Panc1 (cell line): ENCODE results near the gene ITGA11. TPM values are rescaled to one million over a fixed set of nuclear protein-coding genes. Genes with fewer than 3 reads are reported as not detected.

Experiments used
- ATAC-seq: fragments of 200-7000 bp; cut with Tn5 transposase; 2 replicates; pipeline ENCODE4 v1.9.1; 2020; ENCODE audit warnings: mild to moderate bottlenecking, moderate library complexity
- BruUV-seq: library from RNA; stranded (reverse); fragments of 400-500 nt; replicated peaks from 2 replicates; lab custom pipeline; 2021; lab: Mats Ljungman, UMichigan
- CTCF ChIA-PET: fragments of 300-600 bp; sonication (Branson Sonifier 250); formaldehyde crosslinking; loops from one replicate; lab custom pipeline; 2022; ENCODE audit warnings: antibody characterized with exemption; lab: Charles Lee
- POLR2A ChIA-PET: fragments of 300-600 bp; sonication (Branson Sonifier 250); formaldehyde crosslinking; loops from one replicate; lab custom pipeline; 2022; ENCODE audit warnings: antibody characterized with exemption; lab: Charles Lee
- DNase-seq: peaks from one replicate; pipeline ENCODE4 v3.0.0-alpha.2; 2010; ENCODE audit warnings: low read depth, low spot score
- H3K27ac ChIP-seq: 2 replicates; pipeline ENCODE4 v1.5.1; 2011; ENCODE audit warnings: mild to moderate bottlenecking, low read length, inconsistent platforms
- H3K27me3 ChIP-seq: fragments of 200-500 bp; sonication (Bioruptor generic); 2 replicates; pipeline ENCODE4 v1.6.0; 2014; ENCODE audit warnings: low read length, inconsistent platforms; ENCODE audit not compliant: control insufficient read depth, insufficient read depth
- H3K36me3 ChIP-seq: fragments of 200-500 bp; sonication (Bioruptor generic); 2 replicates; pipeline ENCODE4 v1.5.1; 2014; ENCODE audit warnings: inconsistent platforms, mild to moderate bottlenecking, low read length, moderate library complexity; ENCODE audit not compliant: control insufficient read depth, insufficient read depth
- H3K4me1 ChIP-seq: 2 replicates; pipeline ENCODE4 v1.5.1; 2011; ENCODE audit warnings: inconsistent platforms, mild to moderate bottlenecking, low read length, moderate library complexity; ENCODE audit not compliant: control insufficient read depth, insufficient read depth
- H3K4me3 ChIP-seq, 2 experiments: 2 replicates each; pipeline ENCODE4 v1.5.1; 2011 to 2012; ENCODE audit warnings: low read depth in 2 of 2, low read length in 2 of 2, mild to moderate bottlenecking in 2 of 2, inconsistent platforms in 1 of 2, moderate library complexity in 1 of 2
- H3K9me3 ChIP-seq: fragments of 200-500 bp; sonication (Bioruptor generic); 2 replicates; pipeline ENCODE4 v1.5.1; 2014; ENCODE audit warnings: low read depth, mild to moderate bottlenecking, inconsistent platforms, low read length, moderate library complexity; ENCODE audit not compliant: control insufficient read depth, insufficient read depth
- CTCF ChIP-seq: fragments of 450-650 bp; IDR thresholded peaks from 2 replicates; pipeline ENCODE4 v1.5.1; 2017; ENCODE audit warnings: mild to moderate bottlenecking
- POLR2AphosphoS5 ChIP-seq: IDR thresholded peaks from 2 replicates; pipeline ENCODE4 v1.6.1; 2012; ENCODE audit warnings: mild to moderate bottlenecking, low read depth, low read length, moderate library complexity
- REST ChIP-seq, 2 experiments: IDR thresholded peaks; 2 replicates each; pipeline ENCODE4 v1.6.1; 2011 to 2012; ENCODE audit warnings: low read depth in 2 of 2, control low read depth in 1 of 2, low read length in 1 of 2, mild to moderate bottlenecking in 1 of 2, moderate library complexity in 1 of 2; ENCODE audit not compliant: insufficient read depth in 1 of 2
- SIN3A ChIP-seq: IDR thresholded peaks from 2 replicates; pipeline ENCODE4 v1.6.1; 2012; ENCODE audit warnings: low read depth, mild to moderate bottlenecking, low read length, moderate library complexity, borderline replicate concordance; ENCODE audit not compliant: insufficient read depth
- TCF7L2 ChIP-seq: IDR thresholded peaks from 2 replicates; pipeline ENCODE4 v1.6.1; 2011; ENCODE audit warnings: mild to moderate bottlenecking, low read depth, low read length, inconsistent platforms
- in situ Hi-C: cut with HindIII; loops from 2 replicates; pipeline ENCODE4 v1.10.0; 2016; ENCODE audit warnings: low sequenced_read_pairs, low pct_unique_long_range_greater_than_20kb
- intact Hi-C: fragments of 100-400 bp; cut with micrococcal nuclease; formaldehyde crosslinking; loops from one replicate; pipeline ENCODE4 v1.10.0; 2022; ENCODE audit not compliant: unreplicated experiment
- total RNA-seq: library from RNA; stranded (reverse); gene quantifications from one replicate; pipeline ENCODE4 v1.2.1, GENCODE V29; 2021; ENCODE audit not compliant: unreplicated experiment

Gene ITGA11
- total RNA-seq, 1 experiment from 2014 or later = 0.28 TPM

- TF ChIP-seq POLR2AphosphoS5 (no peak), CTCF (no peak), REST (IDR thresholded peaks at IDR 0.05; ENCODE audit: insufficient read depth in 1 of 2, low read depth in 2 of 2, low read length in 1 of 2) (no peak), TCF7L2 (no peak), SIN3A (no peak)
- Histone ChIP-seq H3K9me3 (no peaks in the 10 kb centered on the region), H3K36me3 (no peaks in the 10 kb centered on the region), H3K27ac (no peak overlapping the region), H3K4me3 (no peak overlapping the region), H3K27me3 (peaks cover 34% of the 10 kb centered on the region), H3K4me1 (no peaks in the 10 kb centered on the region)
- ATAC-seq = no peak
- BruUV-seq = no TSS peak
- no peak for DNase-seq
- CTCF ChIA-PET = no interaction called here
- POLR2A ChIA-PET = no interaction called here
- in situ Hi-C loops = no loop called here
- intact Hi-C loops = no loop called here
Observed at GRCh38 chr15:68436680-68437079, 4.7 kb upstream of the ITGA11 start.

GRCh38 chr15:68435966-68436365 is 4.0 kb upstream of the ITGA11 start:
- H3K36me3 ChIP-seq = no peaks in the 10 kb centered on the region
- DNase-seq (no peak), ATAC-seq (no peak)
- H3K4me3 ChIP-seq = no peak overlapping the region
- H3K4me1 ChIP-seq = no peaks in the 10 kb centered on the region
- no peak for TF ChIP-seq TCF7L2
- no peak for TF ChIP-seq CTCF
- TF ChIP-seq SIN3A = no peak
- no peak for TF ChIP-seq POLR2AphosphoS5
- TF ChIP-seq REST (IDR thresholded peaks at IDR 0.05; ENCODE audit: insufficient read depth in 1 of 2, low read depth in 2 of 2, low read length in 1 of 2) = no peak
- H3K27me3 ChIP-seq = peaks cover 34% of the 10 kb centered on the region
- in situ Hi-C loops = no loop called here
- ChIA-PET CTCF (interaction anchor here (1.2 kb wide), 1 partner anchor 598 kb away, joined by 8 read pairs; no protein-coding TSS in a partner anchor), POLR2A (no interaction called here)
- H3K9me3 ChIP-seq = no peaks in the 10 kb centered on the region
- no peak overlapping the region for H3K27ac ChIP-seq
- intact Hi-C loops = no loop called here
- no TSS peak for BruUV-seq
